Nephron (organoid): ENCODE data around the gene KCNQ4.

Experiments
- H3K27ac Mint-ChIP-seq, 3 experiments: 2 replicates each; pipeline ENCODE4 v1.8.0; 2020; ENCODE audit warnings: mixed read lengths in 3 of 3, mild to moderate bottlenecking in 2 of 3, moderate library complexity in 1 of 3
- H3K27me3 Mint-ChIP-seq: 2 replicates; pipeline ENCODE4 v1.8.0; 2021; ENCODE audit warnings: low read depth, mild to moderate bottlenecking, moderate library complexity, mixed read lengths
- H3K36me3 Mint-ChIP-seq: 2 replicates; pipeline ENCODE4 v1.8.0; 2020; ENCODE audit warnings: low read depth, mixed read lengths
- H3K4me1 Mint-ChIP-seq: 2 replicates; pipeline ENCODE4 v1.8.0; 2020; ENCODE audit warnings: mixed read lengths
- H3K4me3 Mint-ChIP-seq, 3 experiments: 2 replicates each; pipeline ENCODE4 v1.8.0; 2020; ENCODE audit warnings: mild to moderate bottlenecking in 3 of 3, mixed read lengths in 3 of 3, moderate library complexity in 2 of 3
- H3K9me3 Mint-ChIP-seq: 2 replicates; pipeline ENCODE4 v1.8.0; 2020; ENCODE audit warnings: mixed read lengths
- TF ChIP-seq, protein P1 (sequence below), 3 experiments: fragments of 200-600 bp; sonication (generic); IDR thresholded peaks; one replicate each; pipeline ENCODE4 v1.5.0; 2021; ENCODE audit warnings: antibody characterized with exemption in 3 of 3; ENCODE audit not compliant: unreplicated experiment in 3 of 3

The KCNQ4 gene

DNA sequence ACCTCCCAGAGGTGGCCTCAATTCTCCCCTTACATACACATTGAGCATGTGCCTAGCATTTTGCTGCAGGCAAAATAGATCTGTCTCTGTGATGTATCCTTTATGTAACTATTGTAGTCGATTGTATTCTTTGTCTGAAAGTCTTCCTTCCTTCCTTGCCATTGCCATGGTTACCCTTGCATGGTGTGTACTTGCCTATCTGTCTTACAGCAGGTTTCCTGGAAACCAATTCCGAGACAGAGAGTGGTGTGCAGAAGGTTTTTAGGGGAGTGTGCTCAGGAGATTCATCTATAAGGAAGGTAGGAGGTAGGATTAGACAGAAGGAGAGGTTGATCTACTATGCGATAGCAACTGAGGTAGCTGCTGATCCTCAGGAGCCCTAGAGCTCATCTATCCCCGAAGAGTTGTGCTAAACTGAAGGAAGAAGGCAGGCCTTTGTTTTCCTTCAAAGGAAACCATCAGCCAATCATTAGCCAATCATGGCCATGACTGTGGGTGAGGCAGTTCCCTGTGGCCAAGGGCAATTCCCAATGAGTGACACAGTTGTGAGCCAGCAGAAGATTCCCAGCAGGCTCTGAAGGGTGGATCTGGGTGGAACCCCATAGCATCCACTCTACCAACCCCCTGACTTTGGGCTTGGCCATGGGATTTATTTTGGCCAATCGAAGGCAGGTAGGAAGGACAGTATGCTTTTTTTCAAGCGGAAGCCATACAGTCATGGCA lies 63.6 kb downstream of the KCNQ4 start:
- Mint-ChIP-seq H3K27ac (no peak overlapping the region), H3K9me3 (peaks cover 5% of the 10 kb centered on the region), H3K36me3 (no peaks in the 10 kb centered on the region), H3K4me1 (no peaks in the 10 kb centered on the region), H3K4me3 (no peak overlapping the region), H3K27me3 (peaks cover 5% of the 10 kb centered on the region)
- TF ChIP-seq, protein P1, sequence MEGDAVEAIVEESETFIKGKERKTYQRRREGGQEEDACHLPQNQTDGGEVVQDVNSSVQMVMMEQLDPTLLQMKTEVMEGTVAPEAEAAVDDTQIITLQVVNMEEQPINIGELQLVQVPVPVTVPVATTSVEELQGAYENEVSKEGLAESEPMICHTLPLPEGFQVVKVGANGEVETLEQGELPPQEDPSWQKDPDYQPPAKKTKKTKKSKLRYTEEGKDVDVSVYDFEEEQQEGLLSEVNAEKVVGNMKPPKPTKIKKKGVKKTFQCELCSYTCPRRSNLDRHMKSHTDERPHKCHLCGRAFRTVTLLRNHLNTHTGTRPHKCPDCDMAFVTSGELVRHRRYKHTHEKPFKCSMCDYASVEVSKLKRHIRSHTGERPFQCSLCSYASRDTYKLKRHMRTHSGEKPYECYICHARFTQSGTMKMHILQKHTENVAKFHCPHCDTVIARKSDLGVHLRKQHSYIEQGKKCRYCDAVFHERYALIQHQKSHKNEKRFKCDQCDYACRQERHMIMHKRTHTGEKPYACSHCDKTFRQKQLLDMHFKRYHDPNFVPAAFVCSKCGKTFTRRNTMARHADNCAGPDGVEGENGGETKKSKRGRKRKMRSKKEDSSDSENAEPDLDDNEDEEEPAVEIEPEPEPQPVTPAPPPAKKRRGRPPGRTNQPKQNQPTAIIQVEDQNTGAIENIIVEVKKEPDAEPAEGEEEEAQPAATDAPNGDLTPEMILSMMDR (IDR thresholded peaks at IDR 0.05; ENCODE audit: unreplicated experiment in 3 of 3), result no peak

DNA sequence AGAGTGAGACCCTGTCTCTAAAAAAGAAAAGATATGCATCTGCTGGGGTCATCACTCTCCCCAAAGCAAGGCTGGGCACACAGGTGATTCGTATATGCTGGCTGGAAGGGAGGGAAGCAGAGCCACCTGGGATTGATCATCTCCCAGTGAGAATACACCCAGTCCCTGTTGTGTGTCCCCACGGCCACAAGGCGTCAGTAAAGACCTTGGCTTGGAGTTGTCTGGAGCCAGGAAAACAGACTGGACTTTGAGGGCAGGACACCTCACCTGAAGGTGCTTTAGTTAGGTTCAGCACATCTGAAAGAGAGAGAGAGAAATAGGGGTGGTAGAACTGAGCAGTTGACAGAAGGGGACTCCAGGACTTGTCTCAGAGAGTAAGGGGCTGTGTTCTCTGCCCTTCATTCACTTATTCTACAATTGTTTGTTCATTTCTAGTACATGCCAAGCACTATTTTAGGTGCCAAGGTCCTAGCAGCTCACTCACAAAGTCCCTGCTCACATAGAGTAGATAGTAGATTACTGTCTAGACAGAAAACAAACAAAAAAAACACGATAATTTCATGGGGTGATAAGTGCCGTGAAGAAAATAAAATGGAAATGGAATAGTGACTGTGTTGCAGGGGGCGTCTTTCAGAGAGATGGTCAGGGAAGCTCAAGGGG lies 65.1 kb downstream of the KCNQ4 start:
- Mint-ChIP-seq H3K27ac (no peak overlapping the region), H3K36me3 (no peaks in the 10 kb centered on the region), H3K4me3 (no peak overlapping the region), H3K4me1 (no peaks in the 10 kb centered on the region), H3K9me3 (no peaks in the 10 kb centered on the region), H3K27me3 (peaks cover 5% of the 10 kb centered on the region)
- TF ChIP-seq, protein P1 (IDR thresholded peaks at IDR 0.05; ENCODE audit: unreplicated experiment in 3 of 3), result peak; percentile 70 to 91 (median 81)

- TF ChIP-seq, protein P1 (IDR thresholded peaks at IDR 0.05; ENCODE audit: unreplicated experiment in 3 of 3), result peak; percentile 78 to 93 (median 91)
- H3K36me3 Mint-ChIP-seq, result no peaks in the 10 kb centered on the region
Measured at GRCh38 chr1:40849801-40850592, 66.4 kb downstream of the KCNQ4 start.

GRCh38 chr1:40851643-40852042 lies 68.1 kb downstream of the KCNQ4 start:
- Mint-ChIP-seq H3K27ac (no peak overlapping the region), H3K36me3 (no peaks in the 10 kb centered on the region), H3K27me3 (peaks cover 14% of the 10 kb centered on the region), H3K4me1 (no peaks in the 10 kb centered on the region), H3K9me3 (no peaks in the 10 kb centered on the region), H3K4me3 (no peak overlapping the region)
- TF ChIP-seq, protein P1 (IDR thresholded peaks at IDR 0.05; ENCODE audit: unreplicated experiment in 3 of 3), result no peak

More at GRCh38 chr1:40849801-40850592, 66.4 kb downstream of the KCNQ4 start:
- H3K9me3 Mint-ChIP-seq, result no peaks in the 10 kb centered on the region
- no peaks in the 10 kb centered on the region for H3K4me1 Mint-ChIP-seq
- no peak overlapping the region for H3K4me3 Mint-ChIP-seq
- peak overlapping the region in 1 of 3 experiments; percentile 32 for H3K27ac Mint-ChIP-seq
- peaks cover 5% of the 10 kb centered on the region for H3K27me3 Mint-ChIP-seq

DNA sequence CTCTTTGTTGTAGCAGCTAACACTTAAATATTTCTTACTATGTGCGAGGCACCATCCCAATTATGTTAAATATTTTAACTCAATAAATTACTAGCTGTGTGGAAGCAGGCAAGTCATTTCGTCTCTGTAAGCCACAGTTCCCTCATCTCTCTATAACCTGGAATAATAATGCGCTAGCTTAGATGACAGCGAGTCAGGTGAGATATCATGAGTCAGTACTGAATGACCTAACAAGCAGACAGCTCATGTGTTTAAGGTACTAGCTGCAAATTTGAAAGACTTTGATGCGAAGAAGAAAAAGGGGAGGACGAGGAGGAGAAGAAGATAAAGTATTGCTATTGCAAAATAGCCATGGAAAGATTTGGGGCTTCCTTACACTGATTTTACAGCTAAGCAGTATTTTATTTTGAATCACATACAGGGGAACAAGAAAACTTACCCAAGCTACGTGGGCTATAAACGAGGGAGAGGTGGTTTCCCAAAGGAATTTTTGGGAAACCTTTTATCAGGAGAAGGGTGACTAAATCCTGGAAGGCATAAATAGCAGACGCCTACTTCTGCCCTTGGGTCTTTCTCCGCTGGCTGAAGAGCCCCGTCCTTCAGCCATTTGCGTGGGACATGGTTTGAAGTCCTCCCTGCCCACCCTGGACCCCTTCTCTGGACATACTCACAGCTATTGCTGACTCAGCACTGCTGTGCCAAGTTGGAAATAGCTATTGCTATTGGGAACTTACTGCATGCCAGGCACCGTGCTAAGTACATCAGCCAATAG lies 69.7 kb downstream of the KCNQ4 start:
- peaks cover 23% of the 10 kb centered on the region for H3K27me3 Mint-ChIP-seq
- TF ChIP-seq, protein P1 (IDR thresholded peaks at IDR 0.05; ENCODE audit: unreplicated experiment in 3 of 3), result no peak
- H3K36me3 Mint-ChIP-seq, result no peaks in the 10 kb centered on the region
- no peaks in the 10 kb centered on the region for H3K4me1 Mint-ChIP-seq
- H3K9me3 Mint-ChIP-seq, result no peaks in the 10 kb centered on the region
- H3K4me3 Mint-ChIP-seq, result no peak overlapping the region
- no peak overlapping the region for H3K27ac Mint-ChIP-seq
